ENCODE results near the gene CDH22. TPM values are rescaled to one million over a fixed set of nuclear protein-coding genes. Genes with fewer than 3 reads are reported as not detected.

The CDH22 gene
- total RNA-seq, 1 donor from 2014 or later: 0.09 TPM

- POLR2A ChIA-PET: no interaction called here
- H3K27ac Mint-ChIP-seq: no peak overlapping the region
- intact Hi-C loops (cut with micrococcal nuclease): no loop called here
- H3K36me3 Mint-ChIP-seq (ENCODE audit: low read depth): no peaks in the 10 kb centered on the region
- no peak for TF ChIP-seq CTCF (IDR thresholded peaks at IDR 0.05)
- CTCF ChIA-PET: interaction anchor here (0.6 kb wide), 1 partner anchor 31 kb away, joined by 3 read pairs; no protein-coding TSS in a partner anchor
- H3K9me3 Mint-ChIP-seq: no peaks in the 10 kb centered on the region
- H3K4me1 Mint-ChIP-seq: peaks cover 13% of the 10 kb centered on the region
- no peak for DNase-seq
- H3K27me3 Mint-ChIP-seq: peaks cover 36% of the 10 kb centered on the region
- no peak overlapping the region for H3K4me3 Mint-ChIP-seq
- peak; percentile 18 for ATAC-seq (ENCODE audit: low read depth)
Observed at GRCh38 chr20:46206025-46206424, 102.3 kb downstream of the CDH22 start.

GRCh38 chr20:46205349-46205748 is 102.9 kb downstream of the CDH22 start:
- POLR2A ChIA-PET: no interaction called here
- ATAC-seq (ENCODE audit: low read depth): no peak
- DNase-seq: no peak

GRCh38 chr20:46204594-46205186 is 103.6 kb downstream of the CDH22 start:
- Mint-ChIP-seq H3K4me3 (no peak overlapping the region), H3K27ac (no peak overlapping the region), H3K9me3 (no peaks in the 10 kb centered on the region), H3K36me3 (ENCODE audit: low read depth) (no peaks in the 10 kb centered on the region), H3K4me1 (peaks cover 13% of the 10 kb centered on the region), H3K27me3 (peaks cover 35% of the 10 kb centered on the region)
- ATAC-seq (ENCODE audit: low read depth): no peak
- TF ChIP-seq CTCF (IDR thresholded peaks at IDR 0.05): no peak
- intact Hi-C loops (cut with micrococcal nuclease): no loop called here
- CTCF ChIA-PET: no interaction called here
- POLR2A ChIA-PET: no interaction called here
- DNase-seq: no peak

More at GRCh38 chr20:46205349-46205748, 102.9 kb downstream of the CDH22 start:
- no peaks in the 10 kb centered on the region for H3K36me3 Mint-ChIP-seq (ENCODE audit: low read depth)
- H3K4me3 Mint-ChIP-seq: no peak overlapping the region
- peaks cover 35% of the 10 kb centered on the region for H3K27me3 Mint-ChIP-seq
- no peak for TF ChIP-seq CTCF (IDR thresholded peaks at IDR 0.05)
- CTCF ChIA-PET: no interaction called here
- H3K4me1 Mint-ChIP-seq: peaks cover 13% of the 10 kb centered on the region
- no peak overlapping the region for H3K27ac Mint-ChIP-seq
- no peaks in the 10 kb centered on the region for H3K9me3 Mint-ChIP-seq
- intact Hi-C loops (cut with micrococcal nuclease): no loop called here

GRCh38 chr20:46203510-46203837 is 104.8 kb downstream of the CDH22 start:
- no peak for TF ChIP-seq CTCF (IDR thresholded peaks at IDR 0.05)
- POLR2A ChIA-PET: no interaction called here
- Mint-ChIP-seq H3K9me3 (no peaks in the 10 kb centered on the region), H3K4me3 (no peak overlapping the region), H3K4me1 (peaks cover 13% of the 10 kb centered on the region), H3K36me3 (ENCODE audit: low read depth) (no peaks in the 10 kb centered on the region), H3K27ac (no peak overlapping the region), H3K27me3 (peaks cover 33% of the 10 kb centered on the region)
- no peak for DNase-seq
- CTCF ChIA-PET: no interaction called here
- intact Hi-C loops (cut with micrococcal nuclease): no loop called here
- no peak for ATAC-seq (ENCODE audit: low read depth)

GRCh38 chr20:46202766-46203509 is 105.4 kb downstream of the CDH22 start:
- peaks cover 13% of the 10 kb centered on the region for H3K4me1 Mint-ChIP-seq
- intact Hi-C loops (cut with micrococcal nuclease): no loop called here

More at GRCh38 chr20:46202766-46203509, 105.4 kb downstream of the CDH22 start:
- H3K27me3 Mint-ChIP-seq: peaks cover 34% of the 10 kb centered on the region
- H3K9me3 Mint-ChIP-seq: no peaks in the 10 kb centered on the region
- TF ChIP-seq CTCF (IDR thresholded peaks at IDR 0.05): no peak
- CTCF ChIA-PET: no interaction called here
- ATAC-seq (ENCODE audit: low read depth): no peak
- POLR2A ChIA-PET: no interaction called here
- H3K36me3 Mint-ChIP-seq (ENCODE audit: low read depth): no peaks in the 10 kb centered on the region
- no peak overlapping the region for H3K27ac Mint-ChIP-seq
- no peak overlapping the region for H3K4me3 Mint-ChIP-seq
- DNase-seq: no peak
